ENCODE data around the gene CYP3A7. TPM values are rescaled to one million over a fixed set of nuclear protein-coding genes. Genes with fewer than 3 reads are reported as not detected.
A peak's percentile ranks its signal among the peaks of the same experiment; 100 is the strongest.

Gene CYP3A7
- total and polyA plus RNA-seq, 9 of the 15 experiments (the other 6 are each of a cell fraction or from before 2014, with no cell fraction given) = 0.20 TPM; not detected in 8

DNA sequence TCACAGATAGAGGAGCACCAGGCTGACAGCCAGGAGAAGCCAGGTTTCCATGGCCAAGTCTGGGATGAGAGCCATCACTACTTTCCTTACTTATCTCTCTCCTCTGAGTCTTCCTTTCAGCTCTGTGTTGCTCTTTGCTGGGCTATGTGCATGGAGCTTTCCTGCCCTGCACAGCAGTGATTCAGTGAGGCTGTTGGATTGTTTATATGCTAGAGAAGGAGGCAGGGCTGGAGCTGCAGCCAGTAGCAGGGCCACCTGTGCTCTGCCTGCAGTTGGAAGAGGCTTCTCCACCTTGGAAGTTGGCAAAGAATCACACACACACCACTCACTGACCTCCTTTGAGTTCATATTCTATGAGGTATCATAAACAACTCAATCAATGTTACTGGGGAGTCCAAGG is 49.0 kb upstream of the CYP3A7 start, which contains the start of gene CYP3A4:
Gene CYP3A4, minus strand, starts transcription at position 178 of the 400 bp plus-strand sequence. Its CDS starts 103 bp downstream, at position 75.
- ATAC-seq = no peak
- DNase-seq (ENCODE audit: extremely low read depth in 1 of 4, low spot score in 3 of 4) = no peak
- no peaks in the 10 kb centered on the region for H3K36me3 ChIP-seq (ENCODE audit: control insufficient read depth, insufficient read depth, low read length)
- H3K27me3 ChIP-seq (ENCODE audit: control insufficient read depth in 2 of 2, insufficient read depth in 2 of 2, low read length in 2 of 2) = 0 out of 5 replicates have a peak, but pooled peaks cover 0 to 10% of the 10 kb centered on the region in 2 experiments
- no peak within 1 kb of the TSS for H3K4me2 ChIP-seq (ENCODE audit: insufficient read depth, low read length)
- no peaks in the 10 kb centered on the region for H3K9me3 ChIP-seq (replicated peaks; ENCODE audit: control insufficient read depth, insufficient read depth, low read depth, low read length)
- H3K4me3 ChIP-seq = no peak within 1 kb of the TSS
- TF ChIP-seq ZNF445 (CRISPR knock-in tag; IDR thresholded peaks at IDR 0.05; ENCODE audit: low read depth) = no peak
- H4K20me1 ChIP-seq (replicated peaks; ENCODE audit: control insufficient read depth, insufficient read depth, low read length) = no peaks in the 10 kb centered on the region
- no peaks in the 10 kb centered on the region for H3K4me1 ChIP-seq (replicated peaks in 1 of 2; ENCODE audit: control insufficient read depth in 2 of 2, insufficient read depth in 2 of 2, low read length in 2 of 2)
- ChIA-PET POLR2A (interaction anchor here (0.6 kb wide), 1 partner anchor 390 kb away, joined by 3 read pairs; no protein-coding TSS in a partner anchor), CTCF (ENCODE audit: low intra/inter-chr PET ratio) (no interaction called here)
- no peaks in the 10 kb centered on the region for H3K79me2 ChIP-seq (ENCODE audit: control insufficient read depth, insufficient read depth, low read length)
- H3K9ac ChIP-seq (ENCODE audit: insufficient read depth in 1 of 2, low read depth in 2 of 2, low read length in 2 of 2) = no peak within 1 kb of the TSS
- H3K27ac ChIP-seq (ENCODE audit: extremely low read depth, low read depth, low read length) = no peak within 1 kb of the TSS
- in situ Hi-C loops (cut with MboI) (no loop called here), intact Hi-C loops (cut with micrococcal nuclease) (no loop called here)
- H3K9me1 ChIP-seq (ENCODE audit: control insufficient read depth, insufficient read depth, low read length) = no peaks in the 10 kb centered on the region
- FAIRE-seq = no peak
- no peak within 1 kb of the TSS for H2AFZ ChIP-seq (ENCODE audit: low read depth, low read length)
- BruUV-seq (replicated peaks) = no TSS peak

- Histone ChIP-seq H3K27ac (ENCODE audit: extremely low read depth, low read depth, low read length) (no peak overlapping the region), H3K4me2 (ENCODE audit: insufficient read depth, low read length) (no peak overlapping the region), H3K79me2 (ENCODE audit: control insufficient read depth, insufficient read depth, low read length) (no peaks in the 10 kb centered on the region), H3K9me1 (ENCODE audit: control insufficient read depth, insufficient read depth, low read length) (no peaks in the 10 kb centered on the region), H4K20me1 (replicated peaks; ENCODE audit: control insufficient read depth, insufficient read depth, low read length) (no peaks in the 10 kb centered on the region), H3K4me3 (no peak overlapping the region), H3K9me3 (replicated peaks; ENCODE audit: control insufficient read depth, insufficient read depth, low read depth, low read length) (no peaks in the 10 kb centered on the region), H3K36me3 (ENCODE audit: control insufficient read depth, insufficient read depth, low read length) (no peaks in the 10 kb centered on the region), H3K9ac (ENCODE audit: insufficient read depth in 1 of 2, low read depth in 2 of 2, low read length in 2 of 2) (no peak overlapping the region; a peak in 1 of 4 replicates), H3K4me1 (replicated peaks in 1 of 2; ENCODE audit: control insufficient read depth in 2 of 2, insufficient read depth in 2 of 2, low read length in 2 of 2) (no peaks in the 10 kb centered on the region), H3K27me3 (ENCODE audit: control insufficient read depth in 2 of 2, insufficient read depth in 2 of 2, low read length in 2 of 2) (0 out of 5 replicates have a peak, but pooled peaks cover 0 to 10% of the 10 kb centered on the region in 2 experiments), H2AFZ (ENCODE audit: low read depth, low read length) (no peak overlapping the region)
- FAIRE-seq (no peak), ATAC-seq (peak; percentile 78), DNase-seq (ENCODE audit: extremely low read depth in 1 of 4, low spot score in 3 of 4) (peak in 1 of 4 experiments; percentile 20)
- no TSS peak for BruUV-seq (replicated peaks)
- in situ Hi-C loops (cut with MboI) = no loop called here
- 9% methylated on average over 5 of the region's 5 CpGs for WGBS (ENCODE audit: insufficient coverage, low coverage, missing lambda C conversion rate)
- intact Hi-C loops (cut with micrococcal nuclease) = no loop called here
- POLR2A ChIA-PET = no interaction called here
- CTCF ChIA-PET (ENCODE audit: low intra/inter-chr PET ratio) = no interaction called here
- TF ChIP-seq TAL1 (IDR thresholded peaks at IDR 0.05) = no peak
- no peak for TF ChIP-seq DEAF1 (CRISPR knock-in tag; IDR thresholded peaks at IDR 0.05)
- no peak for TF ChIP-seq USF2 (CRISPR knock-in tag; IDR thresholded peaks at IDR 0.05)
- no peak for TF ChIP-seq ZNF311 (CRISPR knock-in tag; IDR thresholded peaks at IDR 0.05)
- TF ChIP-seq EHMT2 (IDR thresholded peaks at IDR 0.05) = no peak
- TF ChIP-seq RBM34 (IDR thresholded peaks at IDR 0.05; ENCODE audit: borderline replicate concordance, insufficient read depth, low read length) = no peak
- TF ChIP-seq SUPT5H (IDR thresholded peaks at IDR 0.05) = no peak
- no peak for TF ChIP-seq ZNF124 (CRISPR knock-in tag; IDR thresholded peaks at IDR 0.05)
- no peak for TF ChIP-seq PPARD (CRISPR knock-in tag; IDR thresholded peaks at IDR 0.05)
- TF ChIP-seq KLF16 (IDR thresholded peaks at IDR 0.05) = no peak
- no peak for TF ChIP-seq OTX1 (CRISPR knock-in tag; IDR thresholded peaks at IDR 0.05)
- TF ChIP-seq ZBTB8A (IDR thresholded peaks at IDR 0.05; ENCODE audit: partially characterized antibody) = no peak
Measured at GRCh38 chr7:99782012-99782953, 47.3 kb upstream of the CYP3A7 start.
